ENCODE data around the gene DDX41.
A peak's percentile ranks its signal among the peaks of the same experiment; 100 is the strongest.

The DDX41 gene

DNA sequence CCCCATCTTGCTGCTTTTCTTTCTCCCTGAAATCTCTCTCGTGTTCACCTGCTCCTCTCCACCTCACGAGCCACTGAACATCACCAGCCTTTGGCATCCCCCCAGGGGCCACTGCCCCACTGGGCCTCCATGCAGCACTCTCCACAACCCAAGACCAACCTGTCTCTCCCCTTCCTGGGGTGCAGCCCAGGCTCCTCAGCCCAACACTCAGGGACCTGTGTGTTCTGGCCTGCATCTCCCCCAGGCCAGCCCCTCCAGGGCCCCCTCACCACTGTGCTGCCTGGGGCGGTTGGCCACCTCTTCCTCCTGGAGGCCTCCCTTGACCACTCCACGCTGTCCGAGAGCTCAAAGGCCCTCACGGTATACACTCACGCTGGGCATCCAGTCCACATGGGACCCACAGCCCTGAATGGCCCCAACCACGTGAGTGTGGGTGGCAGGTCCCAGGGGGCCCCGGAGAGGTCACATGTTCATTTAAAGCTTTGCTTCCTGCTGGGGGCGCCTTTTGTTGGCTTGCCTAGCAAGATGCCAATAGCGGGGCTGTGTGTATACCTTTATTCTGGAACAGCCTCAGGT, 6.7 kb downstream of the DDX41 start:
- TF ChIP-seq, protein P1, sequence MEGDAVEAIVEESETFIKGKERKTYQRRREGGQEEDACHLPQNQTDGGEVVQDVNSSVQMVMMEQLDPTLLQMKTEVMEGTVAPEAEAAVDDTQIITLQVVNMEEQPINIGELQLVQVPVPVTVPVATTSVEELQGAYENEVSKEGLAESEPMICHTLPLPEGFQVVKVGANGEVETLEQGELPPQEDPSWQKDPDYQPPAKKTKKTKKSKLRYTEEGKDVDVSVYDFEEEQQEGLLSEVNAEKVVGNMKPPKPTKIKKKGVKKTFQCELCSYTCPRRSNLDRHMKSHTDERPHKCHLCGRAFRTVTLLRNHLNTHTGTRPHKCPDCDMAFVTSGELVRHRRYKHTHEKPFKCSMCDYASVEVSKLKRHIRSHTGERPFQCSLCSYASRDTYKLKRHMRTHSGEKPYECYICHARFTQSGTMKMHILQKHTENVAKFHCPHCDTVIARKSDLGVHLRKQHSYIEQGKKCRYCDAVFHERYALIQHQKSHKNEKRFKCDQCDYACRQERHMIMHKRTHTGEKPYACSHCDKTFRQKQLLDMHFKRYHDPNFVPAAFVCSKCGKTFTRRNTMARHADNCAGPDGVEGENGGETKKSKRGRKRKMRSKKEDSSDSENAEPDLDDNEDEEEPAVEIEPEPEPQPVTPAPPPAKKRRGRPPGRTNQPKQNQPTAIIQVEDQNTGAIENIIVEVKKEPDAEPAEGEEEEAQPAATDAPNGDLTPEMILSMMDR (IDR thresholded peaks at IDR 0.05) = no peak
- H3K27ac ChIP-seq = peak overlapping the region in 1 of 2 donors; percentile 79
- no peak for DNase-seq (ENCODE audit: low spot score)
- H3K4me3 ChIP-seq = peak overlapping the region; percentile 54

DNA sequence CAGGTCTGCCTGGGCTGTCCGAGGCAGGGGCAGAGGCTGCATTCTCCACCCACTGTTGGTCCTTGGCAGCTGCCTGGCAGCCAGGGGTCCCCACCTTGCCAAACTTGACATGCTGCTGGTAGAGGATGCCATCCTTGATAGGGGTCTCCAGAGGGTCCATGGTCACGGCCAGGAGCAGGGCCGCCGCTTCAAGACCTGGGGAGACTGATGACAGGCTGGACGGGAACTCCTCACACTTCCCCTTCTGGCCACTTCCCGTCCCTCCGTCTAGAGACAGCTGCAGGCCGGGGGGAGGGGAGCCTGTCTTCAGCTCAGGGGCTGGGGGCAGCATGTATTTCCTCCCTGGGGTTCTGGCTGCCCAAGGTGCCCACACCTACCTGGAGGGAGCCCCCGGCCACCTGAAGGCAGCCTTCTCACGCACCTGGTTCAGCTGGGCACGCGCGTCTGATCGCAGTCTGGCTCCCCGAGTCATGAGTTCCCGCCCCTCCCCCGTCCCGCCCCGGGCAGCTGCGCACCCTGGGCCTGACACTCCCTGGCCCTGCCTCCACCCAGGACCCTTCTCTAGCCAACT, 7.3 kb downstream of the DDX41 start, which contains the start of gene DOK3:
TSS of gene DOK3 (minus strand) at position 446 of the 571 bp plus-strand sequence. CDS start at position 160, 286 bp downstream.
- DNase-seq (ENCODE audit: low spot score) = no peak
- peak within 1 kb of the TSS in 1 of 2 donors; percentile 79 for H3K27ac ChIP-seq
- H3K4me3 ChIP-seq = peak within 1 kb of the TSS; percentile 54
- TF ChIP-seq, protein P1 (IDR thresholded peaks at IDR 0.05) = no peak

DNA sequence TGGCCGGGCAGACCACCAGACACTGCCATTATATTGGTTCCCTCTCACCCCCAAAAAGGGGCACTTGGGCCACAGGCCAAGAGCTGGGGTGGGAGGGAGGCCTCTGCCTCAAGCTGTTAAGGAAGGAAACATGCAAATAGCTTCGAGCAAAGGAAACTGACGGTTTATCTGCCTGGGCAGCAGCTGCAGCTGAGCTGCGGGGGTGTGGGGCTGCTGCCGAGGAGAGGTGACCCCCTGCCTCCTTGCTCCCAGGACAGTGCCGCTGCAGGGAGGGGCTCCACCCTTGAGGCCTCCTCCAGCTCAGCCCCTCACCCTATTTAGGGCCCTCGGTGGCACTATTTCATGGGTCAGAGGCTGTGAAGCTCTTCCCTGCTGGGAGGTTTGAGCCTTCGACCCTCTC, 7.9 kb downstream of the DDX41 start:
- peak overlapping the region; percentile 54 for H3K4me3 ChIP-seq
- H3K27ac ChIP-seq = peak overlapping the region in 1 of 2 donors; percentile 79
- DNase-seq (ENCODE audit: low spot score) = no peak
- TF ChIP-seq, protein P1 (IDR thresholded peaks at IDR 0.05) = no peak

DNA sequence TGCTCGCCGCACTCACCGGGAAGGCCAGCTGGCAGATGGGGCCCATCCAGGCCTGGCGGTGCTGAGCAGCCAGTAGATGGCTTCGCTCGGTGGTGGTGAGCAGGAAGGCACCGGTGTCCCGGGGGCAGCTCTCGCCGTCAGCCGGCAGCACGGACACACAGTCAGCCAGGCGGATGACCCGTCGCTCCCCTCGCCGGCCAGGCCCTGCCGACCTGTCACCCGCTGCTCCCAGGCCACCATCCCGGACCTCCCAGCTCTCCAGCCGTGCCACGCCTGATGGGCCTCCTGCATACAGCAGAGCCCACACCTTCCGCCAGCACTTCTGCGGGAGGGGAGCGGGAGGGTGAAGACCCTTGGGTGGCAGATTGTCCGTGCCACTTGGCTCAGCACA, 8.5 kb downstream of the DDX41 start:
- Histone ChIP-seq H3K4me3 (peak overlapping the region; percentile 54), H3K27ac (peak overlapping the region in 1 of 2 donors; percentile 9)
- DNase-seq (ENCODE audit: low spot score) = no peak
- TF ChIP-seq, protein P1 (IDR thresholded peaks at IDR 0.05) = no peak

DNA sequence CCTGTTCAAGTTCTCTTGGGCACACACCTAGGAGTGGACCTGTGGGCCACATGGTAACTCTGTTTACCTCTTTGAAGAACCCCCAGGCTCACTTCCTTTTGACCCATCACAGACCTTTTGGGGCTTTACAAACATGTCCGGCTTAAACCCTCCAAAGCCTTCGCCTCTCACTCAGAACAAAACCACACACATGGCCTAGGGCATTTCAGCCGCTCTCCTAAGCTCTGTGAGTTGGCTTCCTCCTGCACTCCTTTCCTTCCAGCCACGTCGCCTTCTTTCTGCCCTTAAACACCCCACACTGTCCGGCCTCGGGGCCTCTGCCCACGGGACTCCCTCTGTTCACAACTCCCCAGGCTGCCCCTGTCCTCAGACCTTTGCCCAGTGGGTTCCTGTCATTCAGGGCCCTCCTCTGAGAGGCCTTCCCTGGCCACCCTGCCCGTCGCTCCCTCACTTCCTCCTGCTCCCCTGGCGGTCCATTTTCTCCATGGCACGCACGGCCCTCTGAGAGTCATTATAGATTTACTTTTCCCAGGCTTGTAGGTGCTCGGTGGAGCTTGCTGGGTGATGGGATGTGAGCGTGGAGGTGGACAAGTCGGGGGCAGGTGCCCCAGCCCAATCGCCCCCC, 9.1 kb downstream of the DDX41 start:
- TF ChIP-seq, protein P1 (IDR thresholded peaks at IDR 0.05) = no peak
- Histone ChIP-seq H3K27ac (no peak overlapping the region), H3K4me3 (peak overlapping the region; percentile 54)
- no peak for DNase-seq (ENCODE audit: low spot score)

DNA sequence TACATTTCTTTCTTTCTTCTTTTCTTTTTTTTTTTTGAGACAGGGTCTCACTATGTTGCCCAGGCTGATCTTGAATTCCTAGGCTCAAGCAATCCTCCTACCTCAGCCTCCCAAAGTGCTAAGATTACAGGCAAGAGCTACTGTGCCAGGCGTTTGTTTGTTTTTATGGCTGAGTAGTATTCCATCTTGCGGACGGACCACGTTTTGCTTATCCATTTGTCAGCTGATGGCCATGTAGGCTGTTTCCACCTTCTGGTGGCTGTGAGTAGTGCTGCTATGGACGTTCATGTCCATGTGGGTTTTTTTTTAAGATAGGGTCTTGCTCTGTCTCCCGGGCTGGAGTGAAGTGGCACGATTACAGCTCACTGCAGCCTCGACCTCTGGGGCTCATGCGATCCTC, 9.6 kb downstream of the DDX41 start:
- H3K4me3 ChIP-seq = no peak overlapping the region
- DNase-seq (ENCODE audit: low spot score) = no peak
- TF ChIP-seq, protein P1 (IDR thresholded peaks at IDR 0.05) = no peak
- H3K27ac ChIP-seq = no peak overlapping the region

DNA sequence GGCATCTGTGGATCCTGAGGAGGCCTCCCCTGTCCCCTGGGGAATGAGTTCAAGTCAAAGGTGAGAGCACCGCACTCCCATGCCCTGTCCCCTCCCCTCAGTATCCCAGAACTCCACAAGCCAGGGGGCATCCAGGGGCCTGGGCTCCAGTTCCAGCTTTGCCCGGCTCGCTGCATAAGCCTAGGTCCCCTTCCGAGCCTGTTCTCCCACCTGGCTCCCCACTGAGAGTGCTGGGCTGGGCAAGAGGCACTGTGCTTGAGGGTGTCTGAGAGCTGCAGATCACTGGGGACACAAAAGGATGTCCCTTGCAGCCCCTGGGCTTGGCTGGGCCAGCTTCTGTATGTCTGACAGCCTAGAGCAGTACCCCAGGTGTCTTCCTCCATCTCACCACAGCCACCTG, 11.7 kb downstream of the DDX41 start:
- H3K4me3 ChIP-seq = no peak overlapping the region
- no peak overlapping the region for H3K27ac ChIP-seq
- TF ChIP-seq, protein P1 (IDR thresholded peaks at IDR 0.05) = no peak
- no peak for DNase-seq (ENCODE audit: low spot score)

All from coronary artery (tissue), 2 donors.